DOHH2 (cell line): ENCODE data around the gene GPR3.

Experiments
- H3F3A ChIP-seq: fragments of 200-600 bp; sonication (generic), shearing (Covaris generic); 2 replicates; pipeline ENCODE4 v1.6.0; 2016; ENCODE audit warnings: antibody characterized with exemption, mild to moderate bottlenecking; ENCODE audit not compliant: control insufficient read depth, insufficient read depth
- H3K27ac ChIP-seq: fragments of 200-600 bp; sonication (generic); 2 replicates; pipeline ENCODE4 v1.5.1; 2014; ENCODE audit warnings: low read depth, mild to moderate bottlenecking, low read length, moderate library complexity
- H3K27me3 ChIP-seq: fragments of 200-600 bp; sonication (generic); 2 replicates; pipeline ENCODE4 v1.6.1; 2014; ENCODE audit warnings: mild to moderate bottlenecking, low read length, mixed read lengths; ENCODE audit not compliant: control insufficient read depth
- H3K36me3 ChIP-seq: fragments of 200-600 bp; sonication (generic); 2 replicates; pipeline ENCODE4 v1.6.1; 2014; ENCODE audit warnings: mild to moderate bottlenecking, low read length, moderate library complexity, mixed read lengths; ENCODE audit not compliant: control insufficient read depth
- H3K4me1 ChIP-seq: fragments of 200-600 bp; sonication (generic); 2 replicates; pipeline ENCODE4 v1.6.1; 2014; ENCODE audit warnings: mild to moderate bottlenecking, low read length, mixed read lengths; ENCODE audit not compliant: control insufficient read depth
- H3K4me2 ChIP-seq: fragments of 200-600 bp; sonication (generic); 2 replicates; pipeline ENCODE4 v1.6.0; 2014; ENCODE audit warnings: mild to moderate bottlenecking, low read length, moderate library complexity
- H3K4me3 ChIP-seq: fragments of 200-600 bp; sonication (generic); 2 replicates; pipeline ENCODE4 v1.5.1; 2014; ENCODE audit warnings: mild to moderate bottlenecking, low read length, mixed read lengths
- H3K79me2 ChIP-seq: fragments of 200-600 bp; sonication (generic); 2 replicates; pipeline ENCODE4 v1.6.1; 2014; ENCODE audit warnings: mild to moderate bottlenecking, low read length, mixed read lengths; ENCODE audit not compliant: control insufficient read depth
- H3K9me2 ChIP-seq: fragments of 200-600 bp; sonication (generic); replicated peaks from 2 replicates; pipeline ENCODE4 v1.6.1; 2014; ENCODE audit warnings: mild to moderate bottlenecking, low read length, mixed read lengths; ENCODE audit not compliant: control insufficient read depth
- H3K9me3 ChIP-seq: fragments of 200-600 bp; sonication (generic); 2 replicates; pipeline ENCODE4 v1.6.1; 2014; ENCODE audit warnings: antibody characterized with exemption, low read length, mixed read lengths; ENCODE audit not compliant: control insufficient read depth, insufficient read depth
- H4K20me1 ChIP-seq: fragments of 200-600 bp; sonication (generic); 2 replicates; pipeline ENCODE4 v1.6.0; 2014; ENCODE audit warnings: low read depth, mild to moderate bottlenecking, antibody characterized with exemption, low read length, moderate library complexity; ENCODE audit not compliant: control insufficient read depth, insufficient read depth
- EZH2phosphoT487 ChIP-seq: fragments of 200-600 bp; sonication (generic); IDR thresholded peaks from 2 replicates; pipeline ENCODE4 v1.6.1; 2017; ENCODE audit warnings: borderline replicate concordance, mild to moderate bottlenecking, antibody characterized with exemption, low read length, moderate library complexity, mixed read lengths
- TF ChIP-seq, protein P1 (sequence below): fragments of 200-600 bp; sonication (generic); IDR thresholded peaks from one replicate; pipeline ENCODE4 v1.5.1; 2014; ENCODE audit warnings: antibody characterized with exemption, mild to moderate bottlenecking, low read depth, low read length; ENCODE audit not compliant: poor library complexity, severe bottlenecking

Gene GPR3

GRCh38 chr1:27372808-27373690 lies 19.4 kb upstream of the GPR3 start:
- Histone ChIP-seq H3K79me2 (no peaks in the 10 kb centered on the region), H4K20me1 (no peaks in the 10 kb centered on the region), H3K9me3 (no peaks in the 10 kb centered on the region), H3F3A (no peaks in the 10 kb centered on the region; the same call in 1 of the 2 replicates), H3K27ac (no peak overlapping the region), H3K27me3 (no peaks in the 10 kb centered on the region), H3K4me2 (no peak overlapping the region), H3K4me1 (peaks cover 13% of the 10 kb centered on the region), H3K36me3 (no peaks in the 10 kb centered on the region), H3K9me2 (no peaks in the 10 kb centered on the region), H3K4me3 (no peak overlapping the region)
- TF ChIP-seq, protein P1, sequence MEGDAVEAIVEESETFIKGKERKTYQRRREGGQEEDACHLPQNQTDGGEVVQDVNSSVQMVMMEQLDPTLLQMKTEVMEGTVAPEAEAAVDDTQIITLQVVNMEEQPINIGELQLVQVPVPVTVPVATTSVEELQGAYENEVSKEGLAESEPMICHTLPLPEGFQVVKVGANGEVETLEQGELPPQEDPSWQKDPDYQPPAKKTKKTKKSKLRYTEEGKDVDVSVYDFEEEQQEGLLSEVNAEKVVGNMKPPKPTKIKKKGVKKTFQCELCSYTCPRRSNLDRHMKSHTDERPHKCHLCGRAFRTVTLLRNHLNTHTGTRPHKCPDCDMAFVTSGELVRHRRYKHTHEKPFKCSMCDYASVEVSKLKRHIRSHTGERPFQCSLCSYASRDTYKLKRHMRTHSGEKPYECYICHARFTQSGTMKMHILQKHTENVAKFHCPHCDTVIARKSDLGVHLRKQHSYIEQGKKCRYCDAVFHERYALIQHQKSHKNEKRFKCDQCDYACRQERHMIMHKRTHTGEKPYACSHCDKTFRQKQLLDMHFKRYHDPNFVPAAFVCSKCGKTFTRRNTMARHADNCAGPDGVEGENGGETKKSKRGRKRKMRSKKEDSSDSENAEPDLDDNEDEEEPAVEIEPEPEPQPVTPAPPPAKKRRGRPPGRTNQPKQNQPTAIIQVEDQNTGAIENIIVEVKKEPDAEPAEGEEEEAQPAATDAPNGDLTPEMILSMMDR = peak; percentile 19
- no peak for TF ChIP-seq EZH2phosphoT487

GRCh38 chr1:27374362-27375086 lies 17.9 kb upstream of the GPR3 start, which contains the start of gene FCN3:
Gene FCN3, minus strand, starts transcription at chr1:27374824. Its CDS starts 6 bp downstream, at chr1:27374818.
- TF ChIP-seq, protein P1 = no peak
- TF ChIP-seq EZH2phosphoT487 = no peak
- Histone ChIP-seq H3K27me3 (no peaks in the 10 kb centered on the region; the same call in 1 of the 2 replicates), H3K4me1 (peaks cover 8% of the 10 kb centered on the region), H4K20me1 (no peaks in the 10 kb centered on the region), H3K4me2 (no peak within 1 kb of the TSS), H3K27ac (no peak within 1 kb of the TSS), H3K9me2 (no peaks in the 10 kb centered on the region), H3K36me3 (no peaks in the 10 kb centered on the region), H3K79me2 (no peaks in the 10 kb centered on the region), H3K4me3 (no peak within 1 kb of the TSS), H3F3A (no peaks in the 10 kb centered on the region; the same call in 1 of the 2 replicates), H3K9me3 (no peaks in the 10 kb centered on the region)

DNA sequence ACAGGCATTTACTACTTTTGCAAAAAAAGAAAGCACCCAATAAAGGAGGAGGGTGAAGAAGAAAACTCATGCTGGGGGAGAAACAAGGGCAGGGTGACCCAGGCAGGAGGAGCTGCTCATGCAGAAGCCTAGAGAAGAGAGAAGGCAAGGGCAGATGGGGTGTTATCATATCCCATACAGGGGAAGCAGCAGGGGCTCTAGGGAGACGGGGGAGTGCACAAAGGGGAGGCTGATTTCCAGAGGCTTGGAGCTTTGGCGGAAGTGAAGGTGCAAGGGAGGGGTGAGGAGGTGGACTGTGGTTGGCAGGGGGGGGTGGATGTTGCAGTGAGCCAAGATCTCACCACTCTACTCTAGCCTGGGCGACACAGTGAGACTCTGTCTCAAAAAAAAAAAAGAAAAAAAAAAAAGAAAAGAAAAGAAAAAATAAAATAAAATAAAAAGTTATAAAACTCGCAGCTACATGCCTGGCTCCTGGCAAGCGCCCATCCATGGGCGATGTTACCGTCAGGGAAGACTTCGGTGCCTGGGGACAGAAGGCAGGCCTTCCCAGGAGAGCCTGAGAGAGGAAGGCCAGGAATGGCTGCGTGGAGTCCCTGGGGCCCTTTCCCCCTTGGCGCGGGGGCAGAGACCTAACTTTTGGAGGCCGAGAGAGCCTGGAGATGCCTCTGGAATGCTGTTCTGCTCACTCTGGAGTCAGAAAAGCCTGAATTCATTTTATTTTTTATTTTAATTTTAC lies 14.5 kb upstream of the GPR3 start:
- peaks cover 17% of the 10 kb centered on the region for H3K27me3 ChIP-seq
- H3K79me2 ChIP-seq = no peaks in the 10 kb centered on the region
- no peaks in the 10 kb centered on the region for H3K4me1 ChIP-seq
- H3K9me3 ChIP-seq = no peaks in the 10 kb centered on the region
- no peak overlapping the region for H3K4me3 ChIP-seq
- TF ChIP-seq, protein P1 = no peak
- no peak for TF ChIP-seq EZH2phosphoT487
- H3K36me3 ChIP-seq = no peaks in the 10 kb centered on the region
- no peaks in the 10 kb centered on the region; the same call in 1 of the 2 replicates for H3F3A ChIP-seq
- no peaks in the 10 kb centered on the region for H4K20me1 ChIP-seq
- no peak overlapping the region for H3K4me2 ChIP-seq
- H3K9me2 ChIP-seq = no peaks in the 10 kb centered on the region
- H3K27ac ChIP-seq = no peak overlapping the region
